HPDE6-E6E7 (cell line): ENCODE measurements around the gene BMI1.
"Not testable (repeated sequence)": the region's sequence is repeated elsewhere in the genome, so short reads cannot be mapped to it uniquely, and the experiment has no call there.

Source experiments
- DNase-seq: peaks from one replicate; pipeline ENCODE4 v3.0.0; 2011; ENCODE audit warnings: missing footprints; ENCODE audit errors: extremely low spot score

BMI1 gene

DNA sequence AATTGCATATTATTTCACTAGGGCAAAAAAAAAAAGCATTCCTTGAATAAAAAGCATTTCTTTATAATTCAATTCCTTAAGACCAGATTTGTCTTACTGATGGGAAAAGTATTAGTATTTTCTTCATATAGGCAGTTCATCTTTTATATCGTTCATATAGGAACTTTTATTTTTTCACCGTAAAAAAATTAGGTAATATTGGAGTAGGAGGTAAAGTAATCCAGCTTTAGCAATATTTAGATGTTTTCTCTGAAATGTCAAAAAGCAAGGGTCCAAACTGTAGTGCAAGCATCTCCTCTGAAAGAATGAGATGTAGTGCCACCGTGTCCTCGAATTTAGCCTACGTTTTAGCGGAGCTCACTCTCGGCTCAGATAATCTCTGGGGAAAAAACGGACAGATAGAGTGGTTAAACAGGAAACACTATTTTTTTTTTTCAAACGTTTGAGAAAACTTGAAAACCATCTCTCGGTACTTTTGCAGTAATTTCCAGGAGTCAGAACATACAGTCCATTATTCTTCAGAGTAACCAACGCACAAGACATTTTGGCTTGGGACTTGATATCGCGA, 18.9 kb downstream of the BMI1 start:
- no peak for DNase-seq

DNA sequence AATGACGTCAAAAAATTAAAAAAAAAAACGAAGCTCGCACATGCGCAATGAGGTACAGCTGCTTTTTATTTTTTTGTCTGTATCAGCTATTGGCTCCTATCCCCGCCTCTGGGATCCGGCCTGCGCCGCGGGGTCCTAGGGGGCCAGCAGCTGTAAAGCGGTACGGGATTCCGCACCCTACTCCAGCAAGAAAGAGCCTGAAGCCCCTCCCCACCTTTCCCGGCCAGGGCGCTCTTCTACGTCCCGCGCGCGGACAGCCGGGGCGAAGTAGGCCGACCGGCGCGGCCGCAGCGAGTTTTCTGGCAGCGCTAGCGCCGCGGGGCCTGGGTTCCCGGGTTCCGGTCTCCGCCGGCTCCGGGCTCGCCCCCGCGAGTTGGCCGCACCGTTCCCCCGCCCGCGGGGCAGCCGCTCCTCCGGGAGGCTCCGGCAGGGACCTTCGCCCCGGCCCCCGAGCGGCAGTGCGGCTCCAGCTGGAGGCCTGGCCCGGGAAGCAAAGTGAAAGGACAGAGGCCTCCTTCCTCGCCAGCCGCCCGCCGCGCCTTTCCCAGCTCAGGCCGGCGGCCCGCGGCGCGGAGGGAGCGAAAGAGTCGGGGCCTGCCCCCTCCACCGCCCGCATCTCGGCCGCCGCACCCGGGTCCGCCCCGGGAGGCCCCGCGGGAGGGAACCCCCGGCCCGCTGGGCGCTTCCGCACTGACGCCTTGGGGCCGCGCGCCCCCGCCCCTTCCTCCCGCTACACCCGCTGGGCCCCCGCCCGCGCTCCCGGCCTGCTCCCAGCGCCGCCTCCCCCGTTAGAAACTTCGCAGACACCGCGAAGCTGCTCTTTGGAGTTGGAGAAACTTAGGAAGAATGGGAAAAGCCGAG, 19.7 kb downstream of the BMI1 start:
- DNase-seq: no peak

DNA sequence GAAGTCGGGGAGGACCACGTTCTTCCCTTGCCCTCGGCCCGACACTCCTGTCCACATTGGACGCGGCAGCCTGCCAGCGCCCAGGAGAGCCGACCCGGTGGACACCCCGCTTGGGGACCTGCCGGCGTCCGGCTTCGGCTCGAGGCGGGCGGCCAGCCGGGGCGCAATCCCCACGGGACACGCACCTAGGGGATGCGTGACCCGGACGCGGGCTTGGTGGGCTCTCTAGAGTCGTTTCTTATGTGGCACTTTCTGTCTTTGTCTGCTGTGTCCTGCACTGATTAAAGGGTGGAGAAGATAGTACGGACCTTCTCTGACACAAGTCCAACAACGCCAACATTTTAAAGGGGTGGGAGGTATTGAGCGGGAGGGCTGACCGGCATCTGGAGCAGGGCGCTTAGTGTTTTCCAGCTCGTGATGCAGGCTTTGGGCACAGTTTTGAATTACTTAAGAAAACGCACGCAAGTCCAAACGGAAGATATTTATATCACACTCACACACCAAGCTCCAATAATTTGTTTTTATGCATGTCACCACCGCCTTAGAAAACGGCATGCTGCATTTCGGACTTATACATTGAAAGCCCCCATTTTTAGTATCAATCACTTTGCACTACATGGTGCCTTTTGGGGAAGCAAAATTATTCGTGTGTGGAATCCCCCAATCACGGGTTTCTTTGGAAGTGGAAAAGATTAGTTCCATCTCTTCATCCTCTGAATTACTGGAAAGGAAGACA, 20.5 kb downstream of the BMI1 start:
- DNase-seq: no peak

DNA sequence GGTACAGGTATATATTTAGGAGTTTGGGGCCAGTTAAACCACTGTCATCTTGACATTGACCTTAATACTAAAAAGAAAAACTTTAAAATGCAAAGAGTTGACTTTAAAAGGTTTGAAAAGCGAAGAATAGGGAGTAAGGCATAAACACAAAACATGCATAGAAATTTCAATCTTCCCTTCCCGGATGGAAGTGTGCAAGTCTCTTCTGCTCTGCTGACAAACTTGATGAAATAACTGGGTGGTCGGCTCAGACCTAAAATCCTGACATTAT, 21.0 kb downstream of the BMI1 start:
- no peak for DNase-seq

DNA sequence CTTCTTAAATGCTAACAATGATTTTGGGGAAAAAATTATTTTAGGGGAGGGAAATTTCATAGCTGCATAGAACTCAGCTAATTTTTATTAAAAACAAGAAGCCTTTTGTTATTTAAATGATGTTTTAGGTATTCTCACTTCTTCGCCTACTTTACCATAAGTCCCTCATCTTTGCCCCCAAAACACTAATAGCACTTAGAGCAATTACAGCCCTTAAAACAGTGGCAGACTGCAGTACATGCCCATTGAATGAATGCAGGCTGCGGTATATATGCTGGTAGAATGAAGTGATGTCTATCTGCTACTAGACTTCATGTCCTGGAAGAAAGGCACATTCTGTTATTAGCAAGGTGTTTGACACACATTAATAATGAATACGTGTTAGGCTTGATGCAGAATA, 21.5 kb downstream of the BMI1 start:
- no peak for DNase-seq

DNA sequence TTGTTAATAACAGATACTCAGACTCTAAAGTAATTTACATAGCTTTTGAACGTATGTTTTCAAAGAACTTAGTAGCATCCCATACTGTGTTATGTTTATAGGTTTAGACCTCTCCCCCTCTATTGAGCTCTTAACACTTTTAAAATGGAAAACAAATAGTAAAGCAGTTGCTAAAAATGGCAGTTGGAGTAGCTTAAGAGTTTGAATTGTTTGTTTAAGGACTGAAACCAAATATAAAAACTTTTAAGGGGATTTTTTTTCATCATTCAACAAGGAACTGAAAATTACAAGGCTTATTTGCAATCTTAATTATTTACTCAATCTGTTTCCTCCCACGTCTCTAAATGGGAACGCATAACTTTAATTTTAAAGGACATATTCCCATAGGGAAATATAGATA, 22.8 kb downstream of the BMI1 start:
- DNase-seq: no peak

DNA sequence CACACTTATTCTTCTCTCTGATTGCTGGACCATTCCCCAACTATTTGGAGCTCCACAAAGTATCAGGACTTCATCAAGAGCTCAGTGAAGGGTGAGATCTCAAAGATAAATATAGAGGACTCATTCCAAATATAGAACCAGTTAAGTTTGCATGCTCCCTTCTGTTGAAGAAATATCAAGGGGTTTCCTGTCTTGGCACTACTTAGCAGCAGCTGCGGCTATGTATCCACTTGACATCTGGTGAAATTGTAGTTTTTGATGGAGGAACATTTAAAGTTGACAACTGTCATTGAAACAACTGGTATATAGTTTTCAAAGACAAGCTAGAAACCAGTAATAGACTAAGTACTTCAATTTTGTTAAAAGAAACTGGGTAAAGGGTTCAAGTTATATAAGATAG, 23.4 kb downstream of the BMI1 start:
- no peak for DNase-seq

DNA sequence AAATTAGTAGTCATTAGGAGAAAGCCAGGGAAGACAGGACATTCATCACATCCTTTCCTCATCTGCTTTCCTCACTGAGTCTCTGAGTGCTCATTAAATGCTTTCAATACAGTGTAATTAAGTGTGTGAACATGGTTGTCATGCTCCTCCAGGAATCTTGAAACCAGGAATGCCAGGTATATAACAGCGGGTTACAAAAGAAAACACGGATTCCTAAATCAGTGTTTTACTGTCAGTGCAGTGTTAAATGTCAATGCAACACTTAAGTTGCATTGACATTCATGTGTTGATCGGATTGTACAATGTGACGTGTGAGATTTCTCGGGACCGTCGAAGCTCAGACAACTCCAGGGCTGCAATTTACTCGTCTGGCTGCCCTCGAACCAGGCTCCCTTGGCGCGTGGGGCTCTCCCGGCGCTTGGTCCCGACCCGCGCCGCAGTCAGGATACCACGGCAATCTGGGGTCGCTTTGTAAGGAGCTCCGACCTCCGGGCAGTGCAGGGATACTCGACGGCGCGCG, 23.9 kb downstream of the BMI1 start:
- DNase-seq: no peak

DNA sequence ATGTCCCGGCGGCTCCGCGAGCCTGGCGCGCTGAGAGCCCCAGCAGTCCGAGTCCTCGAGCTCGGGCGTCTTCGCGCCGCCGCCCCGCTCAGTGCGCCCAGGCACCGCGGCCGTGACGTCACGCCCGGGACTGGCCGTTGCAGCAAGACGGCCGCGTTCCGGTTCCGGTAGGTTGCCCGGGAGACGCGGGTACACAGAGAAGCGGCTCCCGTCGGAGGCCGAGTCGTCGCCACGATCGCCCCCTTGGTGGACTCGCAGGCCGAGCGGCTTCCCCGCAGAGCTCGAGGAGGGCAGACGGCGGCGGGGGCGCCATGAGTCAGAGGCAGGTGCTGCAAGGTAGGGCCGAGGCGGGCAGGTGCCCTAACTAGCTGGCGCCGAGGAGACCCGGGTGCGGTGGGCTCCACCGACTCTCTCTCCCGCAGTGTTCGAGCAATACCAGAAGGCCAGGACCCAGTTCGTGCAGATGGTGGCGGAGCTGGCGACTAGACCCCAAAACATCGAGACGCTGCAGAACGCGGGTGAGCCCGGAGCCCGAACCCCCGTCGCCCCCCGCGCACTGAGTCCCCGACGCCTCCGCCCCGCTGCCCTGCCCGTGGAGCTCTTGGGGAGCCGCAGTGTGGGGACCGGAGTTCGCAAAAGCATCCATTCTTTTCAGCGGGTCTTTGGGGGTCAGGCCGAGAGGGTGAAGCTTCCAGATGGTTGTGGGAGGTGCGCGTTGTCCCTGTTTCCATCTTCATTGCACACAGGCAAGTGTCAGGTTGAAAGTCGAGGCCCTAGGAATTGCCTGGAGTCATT, 24.6 kb downstream of the BMI1 start, which contains the start of gene SPAG6:
Gene SPAG6, plus strand, starts transcription at position 196 of the 795 bp plus-strand sequence. Its CDS starts 116 bp downstream, at position 312.
- no peak for DNase-seq

DNA sequence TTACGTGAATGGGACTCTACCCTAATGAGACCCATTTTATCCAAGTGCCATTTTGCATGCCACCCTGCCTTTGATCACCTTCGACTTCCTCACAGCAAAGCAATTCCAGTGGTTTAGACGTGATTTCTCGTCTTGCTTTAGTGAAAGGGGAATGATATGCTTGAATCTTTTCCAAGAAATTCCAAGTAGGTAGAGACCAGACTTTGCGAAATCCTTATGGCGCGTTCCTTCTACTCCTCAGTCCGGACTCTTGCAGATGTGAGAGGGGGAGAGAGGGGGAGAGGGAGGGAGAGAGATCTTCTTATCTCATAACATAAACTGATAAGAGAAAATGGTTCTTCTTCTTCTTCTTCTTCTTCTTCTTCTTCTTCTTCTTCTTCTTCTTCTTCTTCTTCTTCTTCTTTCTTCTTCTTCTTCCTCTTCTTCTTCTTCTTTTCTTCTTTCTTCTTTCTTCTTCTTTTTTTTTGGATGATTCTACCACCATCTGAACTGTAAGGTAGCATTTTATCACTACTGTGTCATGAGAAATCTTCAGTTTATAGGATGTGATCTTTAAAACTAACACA, 25.3 kb downstream of the BMI1 start:
- no peak for DNase-seq

DNA sequence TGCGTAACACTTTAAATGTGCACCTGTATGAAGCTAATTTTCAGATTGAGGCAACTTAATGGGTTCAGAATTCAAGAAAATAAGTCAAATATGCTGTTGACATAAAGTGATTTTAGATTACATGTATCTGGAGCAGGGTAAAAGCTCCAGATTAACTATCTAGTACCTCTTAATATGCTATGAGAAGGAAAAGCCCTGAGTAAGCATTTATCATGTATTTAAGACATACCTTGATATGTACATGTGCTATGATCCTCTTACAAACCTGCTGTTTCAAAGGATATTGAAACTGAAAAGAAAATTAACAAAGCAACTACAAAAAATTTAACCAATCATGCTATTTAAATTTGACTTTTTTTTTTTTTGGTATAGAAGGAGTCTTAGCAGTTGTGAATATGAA, 28.9 kb downstream of the BMI1 start:
- DNase-seq: no peak

DNA sequence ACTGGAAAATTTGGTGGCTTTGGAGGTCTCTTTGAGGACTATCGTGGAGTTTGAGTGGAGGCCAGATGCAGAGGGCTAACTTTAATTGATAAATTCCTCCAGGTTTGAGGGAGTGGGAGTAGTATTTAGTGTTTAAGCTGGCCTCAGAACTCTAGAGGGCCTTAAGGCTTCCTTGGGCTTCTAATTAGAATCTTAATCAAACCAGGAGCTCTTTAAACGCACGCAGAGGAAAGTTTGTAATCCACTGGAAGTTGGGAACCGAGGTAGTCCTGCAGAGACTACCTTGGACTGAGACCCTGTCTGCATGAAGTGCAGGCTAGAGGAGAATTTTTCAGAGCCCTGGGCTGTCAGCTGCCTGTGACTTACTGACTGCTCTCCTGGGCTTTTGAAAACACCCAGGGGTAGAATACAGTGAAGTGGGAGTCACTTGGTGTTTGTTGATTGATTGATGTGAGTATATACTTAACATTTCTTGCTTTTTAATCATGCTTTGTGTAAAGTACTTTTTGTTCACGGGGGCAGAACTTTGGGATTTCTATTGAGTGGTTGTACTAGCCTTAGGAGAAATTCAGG, 30.3 kb downstream of the BMI1 start:
- DNase-seq: no peak

DNA sequence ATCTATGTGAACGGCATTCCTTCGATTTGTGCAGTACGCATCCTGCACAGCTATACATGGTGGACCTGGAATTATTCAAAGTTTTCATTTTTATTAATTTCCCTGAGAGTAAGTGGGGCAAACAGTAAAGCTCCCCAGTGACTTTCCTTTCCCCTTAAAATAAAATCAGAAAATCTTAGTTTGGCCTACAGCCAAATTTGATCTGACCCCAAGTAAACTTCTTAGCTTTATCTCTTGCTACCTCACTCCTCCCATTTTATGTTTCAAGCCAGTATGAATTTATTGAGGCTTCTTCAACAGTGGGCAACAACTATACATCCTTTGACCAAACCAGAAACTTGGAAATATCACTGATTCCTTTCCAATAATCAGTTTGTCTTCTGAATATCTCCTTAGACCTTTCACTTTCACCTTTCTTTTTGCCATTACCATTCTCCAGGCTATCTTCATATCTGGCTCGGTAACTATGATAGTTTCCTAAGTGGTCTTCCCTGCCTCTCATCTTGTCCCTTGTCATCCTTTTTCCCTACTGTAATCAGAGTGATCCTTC, 35.5 kb downstream of the BMI1 start:
- no peak for DNase-seq

DNA sequence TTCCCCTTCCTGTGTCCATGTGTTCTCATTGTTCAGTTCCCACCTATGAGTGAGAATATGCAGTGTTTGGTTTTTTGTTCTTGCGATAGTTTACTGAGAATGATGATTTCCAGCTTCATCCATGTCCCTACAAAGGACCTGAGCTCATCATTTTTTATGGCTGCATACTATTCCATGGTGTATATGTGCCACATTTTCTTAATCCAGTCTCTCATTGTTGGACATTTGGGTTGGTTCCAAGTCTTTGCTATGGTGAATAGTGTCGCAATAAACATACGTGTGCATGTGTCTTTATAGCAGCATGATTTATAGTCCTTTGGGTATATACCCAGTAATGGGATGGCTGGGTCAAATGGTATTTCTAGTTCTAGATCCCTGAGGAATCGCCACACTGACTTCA, 36.9 kb downstream of the BMI1 start:
- not testable (repeated sequence) for DNase-seq

DNA sequence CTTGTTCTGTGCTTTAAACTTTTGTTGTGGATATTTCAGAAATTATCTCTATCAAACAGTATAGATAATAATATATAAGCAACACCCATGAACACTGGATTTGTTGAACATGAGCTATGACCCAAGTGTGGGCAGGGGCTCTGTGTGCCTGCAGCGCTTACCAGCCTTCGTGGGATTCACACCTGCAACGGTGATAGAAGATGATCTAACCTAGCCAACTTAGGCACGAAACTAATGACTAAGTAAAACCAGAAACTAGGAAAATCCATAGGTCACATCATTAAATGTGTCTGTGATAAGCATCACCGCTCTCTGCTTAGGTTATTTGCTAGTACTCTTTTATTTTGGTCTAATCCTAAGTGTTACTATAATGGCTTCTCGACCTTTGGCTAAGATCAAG, 42.4 kb downstream of the BMI1 start:
- no peak for DNase-seq

DNA sequence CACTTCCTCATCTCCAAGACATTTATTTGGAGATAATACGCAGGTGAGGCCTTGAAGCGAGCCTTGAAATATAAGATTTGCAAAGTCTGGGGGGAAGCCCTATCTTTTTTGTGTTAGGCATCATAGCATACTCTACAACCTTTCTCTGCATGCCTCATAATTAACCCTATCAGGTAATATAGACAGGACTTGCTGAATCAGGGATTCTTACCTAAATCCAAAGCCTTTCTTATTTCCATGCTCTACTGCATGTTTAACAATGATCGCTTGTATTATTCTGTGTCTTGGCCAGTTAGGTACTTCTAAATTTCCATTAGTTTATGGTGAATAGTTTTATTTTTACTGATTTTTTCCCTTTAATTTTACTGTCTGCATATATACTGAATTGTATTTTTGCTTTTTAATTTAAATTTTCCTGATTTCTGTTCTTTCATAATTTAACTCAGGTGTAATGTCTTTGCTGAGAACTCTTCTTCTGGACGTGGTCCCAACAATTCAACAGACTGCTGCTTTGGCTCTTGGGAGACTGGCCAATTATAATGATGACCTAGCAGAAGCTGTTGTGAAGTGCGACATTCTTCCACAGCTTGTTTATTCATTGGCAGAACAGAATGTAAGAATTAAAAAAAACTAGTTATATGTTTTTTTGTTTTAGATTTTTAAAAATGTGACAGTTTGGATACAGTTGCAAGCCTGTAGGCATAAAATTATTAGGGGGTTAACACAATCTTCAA, 43.7 kb downstream of the BMI1 start:
- DNase-seq: no peak

DNA sequence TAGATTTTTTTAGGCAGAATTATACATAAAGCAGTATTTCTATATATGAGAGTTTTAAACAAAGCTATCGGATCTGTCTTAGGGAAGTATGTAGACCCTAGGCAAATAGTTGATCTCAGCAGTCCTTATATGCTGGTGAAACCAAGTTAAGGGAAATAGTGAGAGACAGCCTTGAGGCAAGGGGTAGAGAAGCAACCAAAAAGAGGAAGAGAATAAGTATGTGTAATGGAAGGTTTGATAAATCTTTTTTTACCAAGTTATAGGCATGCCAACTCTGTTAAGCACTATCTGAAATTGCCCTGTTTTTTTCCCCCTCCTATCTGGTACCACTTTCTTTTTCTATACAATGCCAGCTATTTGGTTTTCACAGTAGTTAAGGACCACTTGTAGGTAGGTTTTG, 44.3 kb downstream of the BMI1 start:
- no peak for DNase-seq

DNA sequence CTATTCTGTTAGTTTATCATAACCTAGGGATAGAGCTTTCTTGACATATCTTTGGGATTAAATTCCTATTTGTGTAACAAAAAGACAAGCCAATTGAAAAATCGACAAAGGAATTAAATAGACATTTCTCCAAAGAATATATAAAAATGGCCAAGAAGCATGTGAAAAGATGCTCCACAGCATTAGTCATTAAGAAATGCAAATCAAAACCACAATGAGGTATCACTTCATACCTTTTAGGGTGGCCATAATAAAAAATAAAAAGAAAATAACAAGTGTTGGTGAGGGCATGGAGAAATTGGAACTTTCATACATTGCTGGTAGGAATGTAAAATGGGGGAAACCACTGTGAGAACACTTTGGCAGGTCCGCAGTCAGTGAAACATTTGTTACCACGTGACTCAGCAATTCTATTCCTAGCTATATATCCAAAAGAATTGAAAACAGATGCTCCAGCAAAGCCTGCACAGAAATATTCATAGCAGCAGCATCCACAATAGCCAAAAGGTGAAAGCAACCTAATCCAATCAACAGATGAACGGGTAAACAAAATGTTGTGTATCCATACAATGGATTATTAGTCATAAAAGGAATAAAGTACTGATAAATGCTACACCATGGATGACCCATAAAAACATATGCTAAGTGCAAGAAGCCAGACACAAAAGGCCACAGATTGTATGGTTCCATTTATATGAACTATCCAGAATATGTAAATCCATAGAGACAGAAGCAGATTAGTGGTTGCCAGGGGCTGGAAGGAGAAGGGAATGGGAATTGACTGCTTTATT, 44.9 kb downstream of the BMI1 start:
- no peak for DNase-seq

DNA sequence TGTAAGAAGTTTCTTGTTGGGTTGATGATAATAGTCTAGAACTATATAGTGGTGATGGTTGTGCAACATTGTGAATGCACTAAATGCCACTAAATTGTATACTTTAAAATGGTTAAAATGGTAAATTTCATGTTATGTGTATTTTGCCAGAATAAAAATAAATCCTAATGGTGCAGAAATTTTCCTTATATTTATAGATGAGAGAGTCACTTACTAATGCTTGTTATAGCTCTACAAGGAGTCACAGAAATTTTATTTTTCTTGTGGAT, 45.5 kb downstream of the BMI1 start:
- DNase-seq: no peak

DNA sequence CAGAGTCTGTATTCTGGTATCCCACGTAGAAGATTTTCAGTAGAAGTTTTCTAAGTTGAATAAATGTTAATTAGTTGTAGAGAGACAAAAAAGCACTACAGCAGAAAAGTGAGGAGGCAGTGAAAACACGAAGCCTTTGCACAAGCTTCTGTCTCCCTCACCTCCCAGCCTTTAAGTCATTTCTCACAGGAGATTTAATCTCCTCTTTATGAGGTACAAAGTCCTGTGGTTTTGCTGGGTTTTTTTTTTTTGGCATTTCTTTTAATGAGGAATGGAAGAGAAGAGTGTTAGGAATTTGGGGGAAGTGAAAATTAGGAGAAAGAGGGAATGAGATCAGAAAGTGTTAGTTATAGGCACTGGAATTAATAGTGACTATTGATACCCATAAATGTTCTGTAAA, 45.9 kb downstream of the BMI1 start:
- DNase-seq: no peak
